CD14-positive monocyte (primary cell): ENCODE data around the gene CACTIN. TPM values are rescaled to one million over a fixed set of nuclear protein-coding genes. Genes with fewer than 3 reads are reported as not detected.
A peak's percentile ranks its signal among the peaks of the same experiment; 100 is the strongest.

Experiments
- DNase-seq, 3 donors: peaks; one replicate each; pipeline ENCODE4 v3.0.0-alpha.2; 2011 to 2022
- H2AFZ ChIP-seq: 2 replicates; pipeline ENCODE4 v1.6.0; 2012; ENCODE audit warnings: mild to moderate bottlenecking, low read depth, low read length, inconsistent platforms; ENCODE audit not compliant: insufficient read depth, poor library complexity, severe bottlenecking
- H3K27ac ChIP-seq, 2 donors: 1 replicate in 1 of 2; 2 replicates in 1 of 2; pipeline ENCODE4 v1.5.1; 2012 to 2013; ENCODE audit warnings: low read length in 2 of 2, control low read depth in 1 of 2, inconsistent platforms in 1 of 2, low read depth in 1 of 2, mild to moderate bottlenecking in 1 of 2
- H3K27me3 ChIP-seq, 2 donors: one replicate each; pipeline versions ENCODE4 v1.6.0 to v1.6.1; 2011 to 2013; ENCODE audit warnings: low read length in 2 of 2; ENCODE audit not compliant: control insufficient read depth in 2 of 2, insufficient read depth in 2 of 2
- H3K36me3 ChIP-seq, 2 donors: replicated peaks in 1 of 2; 1 replicate in 1 of 2; 2 replicates in 1 of 2; pipeline versions ENCODE4 v1.5.1 to v1.6.1; 2012 to 2013; ENCODE audit warnings: low read length in 2 of 2, control low read depth in 1 of 2, inconsistent platforms in 1 of 2, mild to moderate bottlenecking in 1 of 2; ENCODE audit not compliant: insufficient read depth in 2 of 2, control insufficient read depth in 1 of 2
- H3K4me1 ChIP-seq, 2 donors: 1 replicate in 1 of 2; 2 replicates in 1 of 2; pipeline versions ENCODE4 v1.5.1 to v1.6.1; 2012 to 2013; ENCODE audit warnings: low read length in 2 of 2, control low read depth in 1 of 2, inconsistent platforms in 1 of 2, mild to moderate bottlenecking in 1 of 2, moderate library complexity in 1 of 2; ENCODE audit not compliant: insufficient read depth in 2 of 2, control insufficient read depth in 1 of 2
- H3K4me2 ChIP-seq: replicated peaks from 2 replicates; pipeline ENCODE3; 2012; ENCODE audit warnings: low read length, moderate library complexity, mild to moderate bottlenecking; ENCODE audit not compliant: poor library complexity, severe bottlenecking; ENCODE audit errors: extremely low read depth
- H3K4me3 ChIP-seq, 3 experiments: fragments of 200-600 bp in 1 of 3; sonication (generic) in 1 of 3; replicated peaks in 1 of 3; 1 replicate in 2 of 3; 2 replicates in 1 of 3; pipeline ENCODE4 v1.5.1; 2011 to 2013; ENCODE audit warnings: low read length in 3 of 3, mild to moderate bottlenecking in 3 of 3, control low read depth in 2 of 3, low read depth in 2 of 3, inconsistent platforms in 1 of 3, moderate library complexity in 1 of 3
- H3K79me2 ChIP-seq: 2 replicates; pipeline ENCODE4 v1.6.0; 2012; ENCODE audit warnings: mild to moderate bottlenecking, control low read depth, inconsistent platforms, low read length, moderate library complexity; ENCODE audit not compliant: insufficient read depth
- H3K9ac ChIP-seq: 2 replicates; pipeline ENCODE4 v1.6.0; 2017; ENCODE audit warnings: low read length, mild to moderate bottlenecking; ENCODE audit not compliant: insufficient read depth, poor library complexity, severe bottlenecking
- H3K9me3 ChIP-seq, 2 donors: replicated peaks in 1 of 2; 1 replicate in 1 of 2; 2 replicates in 1 of 2; pipeline versions ENCODE4 v1.5.1 to v1.6.1; 2012 to 2013; ENCODE audit warnings: low read length in 2 of 2, control low read depth in 1 of 2; ENCODE audit not compliant: control insufficient read depth in 1 of 2, insufficient read depth in 1 of 2
- H4K20me1 ChIP-seq: 2 replicates; pipeline ENCODE4 v1.6.0; 2012; ENCODE audit warnings: mild to moderate bottlenecking, low read length, control low read depth, moderate library complexity; ENCODE audit not compliant: insufficient read depth
- H3K27ac Mint-ChIP-seq, 7 donors: one replicate each; pipeline ENCODE4 v1.8.0; 2020; ENCODE audit warnings: mild to moderate bottlenecking in 7 of 7, mixed read lengths in 7 of 7, moderate library complexity in 6 of 7, inconsistent platforms in 2 of 7
- H3K27me3 Mint-ChIP-seq, 3 donors: one replicate each; pipeline ENCODE4 v1.8.0; 2021 to 2022; ENCODE audit warnings: low read depth in 3 of 3, mild to moderate bottlenecking in 3 of 3, mixed read lengths in 3 of 3, moderate library complexity in 3 of 3, inconsistent platforms in 1 of 3
- H3K36me3 Mint-ChIP-seq, 2 donors: one replicate each; pipeline ENCODE4 v1.8.0; 2020; ENCODE audit warnings: mixed read lengths in 2 of 2, inconsistent platforms in 1 of 2, mild to moderate bottlenecking in 1 of 2
- H3K4me1 Mint-ChIP-seq: one replicate; pipeline ENCODE4 v1.8.0; 2020; ENCODE audit warnings: mild to moderate bottlenecking, mixed read lengths
- H3K4me3 Mint-ChIP-seq, 2 donors: one replicate each; pipeline ENCODE4 v1.8.0; 2020; ENCODE audit warnings: mild to moderate bottlenecking in 2 of 2, mixed read lengths in 2 of 2, moderate library complexity in 1 of 2
- H3K9me3 Mint-ChIP-seq, 7 donors: one replicate each; pipeline ENCODE4 v1.8.0; 2020 to 2022; ENCODE audit warnings: mixed read lengths in 7 of 7, mild to moderate bottlenecking in 6 of 7, moderate library complexity in 6 of 7, inconsistent platforms in 2 of 7
- WGBS: methylation state at CpG from one replicate; pipeline ENCODE4 v1.1.5; 2013; ENCODE audit warnings: missing lambda C conversion rate; ENCODE audit not compliant: insufficient coverage; 5-methylcytosine and 5-hydroxymethylcytosine counted together
- intact Hi-C, 2 donors: fragments of 100-400 bp; cut with micrococcal nuclease; formaldehyde crosslinking; loops; one replicate each; pipeline versions ENCODE4 v1.15.0 to v1.15.1; 2023
- polyA plus RNA-seq, 3 donors: library from polyadenylated mRNA; depleted of rRNA in 1 of 3; unstranded in 2 of 3; stranded (reverse) in 1 of 3; fragments of 300-500 nt in 2 of 3; fragments of >200 nt in 1 of 3; fragmentation: Illumina TruSeq in 2 of 3; gene quantifications; 1 replicate in 2 of 3; 2 replicates in 1 of 3; pipeline ENCODE4 v1.2.3, GENCODE V29; 2012 to 2021
- TF ChIP-seq, protein P1 (sequence below): fragments of 200-600 bp; IDR thresholded peaks from one replicate; pipeline ENCODE4 v1.8.0; 2022; ENCODE audit warnings: antibody characterized with exemption, mild to moderate bottlenecking

Gene CACTIN
- polyA plus RNA-seq, 3 donors, result 2.5 to 19.4 (median 3.0) TPM

DNA sequence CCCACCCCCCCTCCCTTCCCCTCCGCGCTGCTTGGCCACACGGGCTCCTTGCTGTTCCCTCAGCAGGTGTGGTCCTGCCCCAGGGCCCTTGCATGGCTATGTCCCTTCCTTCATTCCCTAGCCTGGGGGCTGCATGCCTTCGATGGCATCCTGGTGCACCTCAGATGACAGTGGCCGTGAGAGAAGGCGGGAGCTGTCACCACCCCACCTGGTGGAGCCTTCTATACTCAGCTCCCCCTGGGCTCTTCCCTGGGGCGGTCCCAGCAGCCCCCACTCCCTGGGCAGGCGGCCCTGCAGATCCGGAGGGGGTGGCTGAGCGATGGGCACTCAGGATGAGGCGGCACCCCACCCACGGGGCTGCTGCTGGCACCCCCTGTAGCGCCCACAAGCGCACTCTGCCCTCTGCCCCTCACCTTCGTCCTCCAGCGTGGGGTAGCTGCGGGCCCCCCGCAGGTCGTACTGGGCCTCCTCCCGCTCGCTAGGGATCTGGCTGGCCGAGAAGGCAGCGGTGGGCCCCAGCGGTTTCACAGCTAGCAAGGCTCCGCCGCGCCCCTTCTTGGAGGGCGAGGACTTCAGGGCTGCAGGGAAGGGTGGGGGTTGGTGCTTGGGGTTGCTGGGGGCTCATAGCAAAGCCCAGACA is 17.2 kb upstream of the CACTIN start:
- H3K79me2 ChIP-seq, result no peaks in the 10 kb centered on the region
- Mint-ChIP-seq H3K4me3 (no peak overlapping the region), H3K36me3 (peaks cover 43 to 75% of the 10 kb centered on the region in 2 donors), H3K27ac (peak overlapping the region in 1 of 7 donors; percentile 19), H3K4me1 (no peaks in the 10 kb centered on the region), H3K9me3 (peaks cover 0 to 4% (median 1%) of the 10 kb centered on the region in 7 donors), H3K27me3 (no peaks in the 10 kb centered on the region)
- no peak overlapping the region for H3K4me3 ChIP-seq
- H3K27ac ChIP-seq, result no peak overlapping the region
- no peaks in the 10 kb centered on the region for H3K4me1 ChIP-seq
- H3K9me3 ChIP-seq, result no peaks in the 10 kb centered on the region
- DNase-seq, result no peak
- no peaks in the 10 kb centered on the region for H3K27me3 ChIP-seq
- intact Hi-C loops, result no loop called here
- H3K9ac ChIP-seq, result no peak overlapping the region
- WGBS, result 94% methylated on average over 20 of the region's 28 CpGs
- H3K36me3 ChIP-seq, result peaks cover 71 to 75% of the 10 kb centered on the region in 2 donors
- peaks cover 9% of the 10 kb centered on the region for H4K20me1 ChIP-seq
- TF ChIP-seq, protein P1, sequence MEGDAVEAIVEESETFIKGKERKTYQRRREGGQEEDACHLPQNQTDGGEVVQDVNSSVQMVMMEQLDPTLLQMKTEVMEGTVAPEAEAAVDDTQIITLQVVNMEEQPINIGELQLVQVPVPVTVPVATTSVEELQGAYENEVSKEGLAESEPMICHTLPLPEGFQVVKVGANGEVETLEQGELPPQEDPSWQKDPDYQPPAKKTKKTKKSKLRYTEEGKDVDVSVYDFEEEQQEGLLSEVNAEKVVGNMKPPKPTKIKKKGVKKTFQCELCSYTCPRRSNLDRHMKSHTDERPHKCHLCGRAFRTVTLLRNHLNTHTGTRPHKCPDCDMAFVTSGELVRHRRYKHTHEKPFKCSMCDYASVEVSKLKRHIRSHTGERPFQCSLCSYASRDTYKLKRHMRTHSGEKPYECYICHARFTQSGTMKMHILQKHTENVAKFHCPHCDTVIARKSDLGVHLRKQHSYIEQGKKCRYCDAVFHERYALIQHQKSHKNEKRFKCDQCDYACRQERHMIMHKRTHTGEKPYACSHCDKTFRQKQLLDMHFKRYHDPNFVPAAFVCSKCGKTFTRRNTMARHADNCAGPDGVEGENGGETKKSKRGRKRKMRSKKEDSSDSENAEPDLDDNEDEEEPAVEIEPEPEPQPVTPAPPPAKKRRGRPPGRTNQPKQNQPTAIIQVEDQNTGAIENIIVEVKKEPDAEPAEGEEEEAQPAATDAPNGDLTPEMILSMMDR, result no peak
- no peak overlapping the region for H3K4me2 ChIP-seq
- no peak overlapping the region for H2AFZ ChIP-seq

DNA sequence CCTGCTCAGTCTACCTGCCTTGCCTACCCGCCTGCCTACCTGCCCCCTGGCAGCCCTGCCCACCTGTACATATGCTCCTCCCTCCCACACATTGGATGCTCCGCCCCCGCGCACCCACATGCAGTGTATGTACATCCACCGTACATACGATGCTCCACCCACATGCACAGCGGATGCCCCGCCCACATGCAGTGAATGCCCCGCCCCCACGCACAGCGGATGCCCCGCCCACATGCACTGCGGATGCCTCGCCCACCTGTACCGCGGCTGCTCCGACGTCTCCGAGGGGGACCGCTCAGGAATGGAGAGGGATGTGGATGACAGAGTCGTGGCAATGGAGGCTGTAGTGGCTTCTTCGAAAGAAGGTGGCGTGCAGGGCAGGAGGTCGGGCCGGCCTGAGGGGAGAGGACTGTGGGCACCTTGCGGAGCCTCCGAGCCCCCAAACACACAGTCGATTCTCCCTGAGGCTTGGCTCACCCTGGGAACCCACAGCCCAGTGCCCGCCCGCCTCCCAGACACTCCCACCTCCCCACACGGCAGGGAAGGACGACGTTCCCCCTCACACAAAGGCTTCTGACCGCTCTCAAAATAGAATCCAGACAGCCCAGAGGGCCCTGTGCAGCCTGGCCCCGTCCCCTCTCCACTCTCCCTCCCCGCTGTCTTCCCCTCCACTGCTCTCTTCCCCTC is 16.5 kb upstream of the CACTIN start:
- no peak overlapping the region for H3K4me2 ChIP-seq
- Mint-ChIP-seq H3K4me3 (no peak overlapping the region), H3K27me3 (no peaks in the 10 kb centered on the region), H3K9me3 (peaks cover 0 to 4% (median 1%) of the 10 kb centered on the region in 7 donors), H3K4me1 (no peaks in the 10 kb centered on the region), H3K36me3 (peaks cover 48 to 75% of the 10 kb centered on the region in 2 donors), H3K27ac (no peak overlapping the region)
- no peak overlapping the region for H3K9ac ChIP-seq
- H3K36me3 ChIP-seq, result peaks cover 71 to 82% of the 10 kb centered on the region in 2 donors
- no peaks in the 10 kb centered on the region for H3K79me2 ChIP-seq
- no peak for DNase-seq
- no peaks in the 10 kb centered on the region for H3K4me1 ChIP-seq
- no peak overlapping the region for H3K4me3 ChIP-seq
- H3K27me3 ChIP-seq, result no peaks in the 10 kb centered on the region
- no peak overlapping the region for H3K27ac ChIP-seq
- H2AFZ ChIP-seq, result no peak overlapping the region
- 94% methylated on average over 28 of the region's 36 CpGs for WGBS
- intact Hi-C loops, result no loop called here
- peaks cover 6% of the 10 kb centered on the region for H4K20me1 ChIP-seq
- no peaks in the 10 kb centered on the region for H3K9me3 ChIP-seq
- TF ChIP-seq, protein P1, result no peak
